ENCODE results near the gene USP8.
"Not testable (repeated sequence)": the region's sequence is repeated elsewhere in the genome, so short reads cannot be mapped to it uniquely, and the experiment has no call there.

Gene USP8

DNA sequence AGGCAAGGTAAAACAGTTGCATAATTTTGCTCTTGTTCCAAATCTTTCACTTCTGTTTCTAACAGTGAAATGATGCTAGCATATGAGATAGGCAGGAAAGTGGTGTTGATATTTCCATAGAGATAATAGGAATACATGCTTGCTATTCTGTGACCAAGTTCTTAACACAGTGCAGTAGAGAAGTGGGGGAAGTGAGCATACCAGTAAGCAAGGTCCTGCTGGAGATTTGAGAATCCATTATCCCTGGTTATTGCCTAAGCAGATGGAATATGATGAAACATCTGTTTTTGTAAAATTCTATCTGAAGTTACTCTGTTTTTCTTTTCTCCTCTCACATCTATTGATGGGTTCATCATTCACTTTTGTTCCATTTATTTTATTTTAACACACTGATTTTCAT lies 28.7 kb downstream of the USP8 start:
- no peak for DNase-seq

DNA sequence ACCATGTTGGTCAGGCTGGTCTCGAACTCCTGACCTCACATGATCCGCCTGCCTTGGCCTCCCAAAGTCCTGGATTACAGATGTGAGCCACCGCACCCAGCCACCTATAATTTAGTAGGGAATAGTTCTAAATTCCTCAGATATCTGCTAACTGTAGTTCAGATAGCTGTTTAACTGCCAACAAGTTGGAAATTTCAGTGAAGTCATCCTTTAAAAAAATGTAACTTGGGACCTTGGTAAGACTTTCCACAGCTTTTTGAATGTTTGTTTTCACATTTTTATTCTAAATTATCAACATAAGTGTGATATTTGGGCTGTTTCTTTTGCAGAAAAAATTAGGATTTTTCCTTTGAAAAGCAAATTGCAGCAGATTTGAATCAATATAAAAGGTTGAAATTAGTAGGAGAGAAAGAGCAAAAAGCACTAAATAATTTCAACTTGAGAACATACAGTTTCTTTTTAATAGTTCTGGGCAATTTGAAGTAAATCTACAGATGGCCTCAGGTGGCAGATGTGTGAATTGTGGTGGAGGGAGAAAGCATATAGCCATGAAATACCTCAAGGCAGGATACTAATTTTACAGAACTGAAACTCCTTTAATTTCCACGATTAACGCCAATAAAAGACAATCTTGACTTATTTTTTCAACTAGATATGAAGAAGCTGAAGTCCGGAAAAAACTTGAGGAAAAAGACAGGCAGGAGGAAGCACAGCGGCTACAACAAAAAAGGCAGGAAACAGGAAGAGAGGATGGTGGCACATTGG lies 34.3 kb downstream of the USP8 start:
- no peak for DNase-seq

DNA sequence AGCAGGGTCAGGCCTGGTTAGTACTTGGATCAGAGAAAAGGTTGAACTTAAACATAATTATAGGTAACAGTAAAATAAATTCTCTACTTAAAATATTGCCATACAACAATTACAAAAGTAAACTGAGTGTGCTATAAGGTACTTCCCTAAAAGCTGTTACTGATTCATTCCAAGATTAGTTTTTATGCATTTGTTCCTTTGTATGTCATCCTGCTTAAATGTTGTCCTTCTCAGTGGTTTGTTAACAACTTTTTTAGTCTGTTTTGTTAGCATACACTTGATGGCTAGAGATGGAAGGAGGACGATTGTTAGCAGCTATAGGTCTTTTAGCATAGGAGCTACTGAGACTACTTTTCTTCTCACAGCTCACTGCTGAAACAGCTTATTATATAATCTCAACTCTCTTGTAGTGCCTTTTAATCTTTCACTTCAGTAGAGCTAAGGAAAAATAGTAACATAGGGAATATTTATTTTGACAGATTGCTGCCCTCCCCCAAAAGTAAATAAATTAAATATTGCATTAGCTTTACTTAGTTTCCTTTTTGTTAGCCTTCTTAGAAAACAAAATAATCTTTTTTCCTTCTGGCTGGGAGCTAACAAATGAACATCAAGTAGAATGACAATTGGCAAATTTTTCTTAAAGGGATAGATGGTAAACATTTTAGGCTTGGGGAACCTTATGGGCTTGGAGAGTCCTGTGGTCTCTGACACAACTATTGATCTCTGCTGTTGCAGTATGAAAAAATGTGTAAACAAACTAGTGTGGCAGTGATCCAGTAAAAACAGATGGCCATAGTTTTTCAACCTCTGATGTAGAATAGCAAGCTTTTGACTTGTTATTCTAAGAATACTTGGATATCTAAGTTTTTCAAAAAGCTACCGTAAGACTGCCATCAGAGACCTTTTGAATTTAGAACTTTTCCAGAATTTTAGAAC lies 39.5 kb downstream of the USP8 start:
- DNase-seq, result no peak

DNA sequence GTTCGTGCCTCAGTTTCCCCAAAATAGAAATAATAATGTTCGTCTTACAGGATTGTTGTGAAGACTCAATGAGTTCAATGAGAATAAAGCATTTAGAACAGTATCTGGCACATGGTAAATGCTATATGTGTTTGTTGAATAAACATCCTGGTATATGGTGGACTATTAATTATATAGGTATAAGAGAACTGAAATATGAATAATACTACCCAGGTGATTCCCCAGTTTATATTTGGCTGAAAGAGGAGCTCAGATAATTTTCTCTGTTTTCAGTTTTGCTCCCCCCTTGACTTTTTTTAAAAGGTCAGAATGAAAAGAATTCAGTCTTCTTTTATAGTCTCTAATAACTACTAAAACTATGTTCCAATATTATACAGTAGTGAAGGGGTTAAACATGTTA lies 46.9 kb downstream of the USP8 start:
- DNase-seq, result no peak

DNA sequence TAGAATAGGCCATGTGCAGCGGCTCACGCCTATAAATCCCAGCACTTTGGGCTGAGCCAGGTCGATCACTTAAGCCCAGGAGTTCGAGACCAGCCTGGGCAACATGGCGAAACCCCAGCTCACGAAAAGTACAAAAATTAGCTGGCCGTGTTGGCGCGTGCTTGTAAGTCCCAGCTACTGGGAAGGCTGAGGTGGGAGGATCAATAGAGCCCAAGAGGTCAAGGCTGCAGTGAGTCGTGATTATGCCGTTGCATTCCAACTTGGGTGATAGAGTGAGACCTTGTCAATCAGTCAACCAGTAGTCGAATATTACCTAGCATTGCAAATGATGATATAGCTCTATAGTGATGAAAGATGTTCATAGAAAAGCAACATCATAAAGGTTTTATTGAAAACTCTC lies 51.9 kb downstream of the USP8 start:
- DNase-seq, result no peak

DNA sequence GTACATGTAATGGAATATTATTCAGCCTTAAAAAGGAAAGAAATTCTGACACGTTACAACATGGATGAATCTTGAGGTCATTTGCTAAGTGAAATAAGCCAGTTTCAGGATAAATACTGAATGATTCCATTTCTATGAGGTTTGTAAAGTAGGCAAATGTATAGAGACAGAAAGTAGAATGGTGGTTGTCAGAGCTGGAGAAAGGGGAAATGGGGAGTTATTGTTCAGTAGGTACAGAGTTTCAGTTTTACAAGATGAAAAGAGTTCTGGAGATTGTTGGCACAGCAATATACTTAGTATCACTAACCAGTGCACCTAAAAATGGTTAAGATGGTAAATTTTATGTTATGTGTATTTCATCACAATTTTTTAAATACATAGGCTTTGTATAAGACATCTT lies 60.6 kb downstream of the USP8 start:
- no peak for DNase-seq

DNA sequence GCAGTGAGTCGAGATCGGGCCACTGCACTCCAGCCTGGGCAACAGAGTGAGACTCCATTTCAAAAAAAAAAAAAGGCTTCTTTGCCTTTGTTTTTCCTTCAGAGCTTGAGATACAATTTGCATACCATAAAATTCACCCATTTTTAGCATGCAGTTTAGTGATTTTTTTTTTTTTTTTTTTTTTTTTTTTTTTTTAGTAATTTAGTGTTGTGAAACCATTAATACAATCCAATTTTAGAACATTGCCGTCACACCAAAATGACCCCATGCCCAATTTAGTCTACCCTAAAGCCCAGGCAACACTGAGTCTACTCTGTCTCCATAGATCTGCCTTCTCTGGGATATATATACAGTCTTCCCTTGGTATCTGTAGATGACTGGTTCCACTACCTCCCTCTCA lies 61.2 kb downstream of the USP8 start:
- DNase-seq, result no peak

DNA sequence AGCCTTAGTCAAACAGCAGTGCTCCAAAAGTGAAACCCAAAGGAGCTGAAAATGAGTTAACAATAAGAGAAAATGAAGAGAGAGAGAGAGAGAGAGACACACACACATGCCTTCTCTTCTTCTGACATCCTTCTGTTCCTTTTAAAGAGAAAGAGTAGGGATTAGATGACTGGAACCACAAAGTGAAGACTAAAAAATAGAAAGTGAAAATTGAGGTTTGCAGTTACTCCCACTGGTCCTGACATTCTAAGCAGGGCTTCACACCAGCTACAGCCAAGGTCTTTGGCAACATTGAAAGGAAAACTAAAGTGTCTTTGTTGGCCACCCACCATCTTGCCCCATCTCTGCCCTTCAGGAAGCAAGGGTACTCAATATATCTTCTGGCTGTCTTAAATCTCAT lies 63.1 kb downstream of the USP8 start:
- DNase-seq, result no peak

DNA sequence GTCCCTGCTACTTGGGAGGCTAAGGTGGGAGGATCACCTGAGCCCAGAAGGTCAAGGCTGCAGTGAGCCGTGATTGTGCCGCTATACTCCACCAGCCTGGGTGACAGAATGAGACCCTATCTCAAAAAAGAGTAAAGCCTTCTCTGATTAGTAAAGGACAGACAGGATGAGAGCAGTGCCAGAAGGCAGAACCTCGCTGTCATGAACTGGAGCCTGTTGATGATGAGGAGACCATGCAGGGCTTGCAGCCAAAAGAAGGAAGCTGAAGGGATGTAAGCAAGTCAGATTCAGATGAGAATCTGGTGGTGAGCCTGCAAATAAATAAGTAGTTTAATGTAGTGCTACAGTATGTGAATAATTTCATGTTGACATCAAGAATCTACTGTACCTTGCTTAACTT lies 69.4 kb downstream of the USP8 start:
- DNase-seq, result no peak

DNA sequence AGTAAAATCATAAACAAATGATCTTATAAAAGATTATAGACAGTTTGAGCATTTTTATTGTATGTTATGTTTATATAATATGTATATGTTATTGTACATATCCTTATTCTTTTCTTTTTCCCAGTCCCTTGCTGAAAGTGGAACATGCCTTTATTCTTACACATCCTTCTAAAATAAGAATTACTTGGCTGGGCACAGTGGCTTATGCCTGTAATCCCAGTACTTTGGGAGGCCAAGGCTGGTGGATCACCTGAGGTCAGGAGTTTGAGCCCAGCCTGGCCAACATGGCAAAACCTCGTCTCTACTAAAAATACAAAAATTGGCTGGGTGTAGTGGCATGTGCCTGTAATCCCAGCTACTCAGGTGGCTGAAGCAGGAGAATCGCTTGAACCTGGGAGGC lies 70.3 kb downstream of the USP8 start:
- not testable (repeated sequence) for DNase-seq

DNA sequence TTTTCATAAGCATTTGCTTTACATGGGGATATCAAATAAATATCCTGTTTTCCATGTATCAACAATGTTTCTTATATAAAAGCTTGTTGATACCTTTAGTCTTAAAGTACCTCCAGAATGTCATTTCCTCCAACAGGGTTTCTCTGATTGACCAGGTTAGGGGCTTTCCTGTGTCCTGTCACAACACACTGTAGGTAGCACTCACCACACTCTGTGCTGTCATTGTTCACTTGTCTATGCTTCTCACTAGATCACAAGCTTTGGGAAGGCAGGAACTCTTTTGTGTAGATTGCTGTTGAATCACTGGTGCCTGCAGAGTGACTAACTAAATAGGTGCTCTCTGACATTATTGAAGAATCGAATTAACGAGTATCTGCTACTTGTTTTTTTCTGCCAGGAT lies 72.5 kb downstream of the USP8 start:
- DNase-seq, result no peak

DNA sequence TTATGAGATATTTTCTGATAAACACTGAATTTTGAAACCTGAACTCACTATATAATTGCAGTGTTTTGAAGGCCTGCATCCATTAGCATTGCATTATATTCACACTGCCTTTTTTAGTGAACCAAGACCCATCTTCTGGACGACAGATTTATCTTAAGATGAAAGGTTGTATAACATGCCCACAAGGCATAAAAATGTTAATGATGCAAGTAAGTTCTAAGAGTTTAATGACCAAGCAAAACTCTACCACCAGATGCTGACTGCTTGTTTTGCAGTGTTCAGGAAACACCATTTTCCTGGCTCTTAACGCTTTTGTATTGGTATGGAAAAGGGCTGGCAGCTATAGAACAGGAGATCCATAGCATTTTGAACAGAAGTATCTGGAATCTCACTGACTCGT lies 76.1 kb downstream of the USP8 start:
- no peak for DNase-seq

DNA sequence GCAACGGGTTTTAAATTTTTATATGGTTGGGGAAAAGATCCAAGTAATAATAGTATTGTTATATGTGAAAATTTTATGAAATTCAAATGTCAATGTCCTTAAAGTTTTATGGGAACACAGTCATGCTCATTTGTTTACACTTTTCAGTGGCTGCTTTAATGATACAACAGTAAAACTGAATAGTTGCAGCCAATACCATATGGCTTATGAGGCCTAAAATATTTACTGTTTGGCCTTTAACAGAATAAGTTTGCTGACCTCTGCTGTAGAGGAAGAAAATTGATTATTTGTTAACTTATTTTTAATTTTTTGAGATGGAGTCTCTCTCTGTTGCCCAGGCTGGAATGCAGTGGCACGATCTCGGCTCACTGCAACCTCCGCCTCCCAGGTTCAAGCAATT lies 77.6 kb downstream of the USP8 start:
- no peak for DNase-seq

DNA sequence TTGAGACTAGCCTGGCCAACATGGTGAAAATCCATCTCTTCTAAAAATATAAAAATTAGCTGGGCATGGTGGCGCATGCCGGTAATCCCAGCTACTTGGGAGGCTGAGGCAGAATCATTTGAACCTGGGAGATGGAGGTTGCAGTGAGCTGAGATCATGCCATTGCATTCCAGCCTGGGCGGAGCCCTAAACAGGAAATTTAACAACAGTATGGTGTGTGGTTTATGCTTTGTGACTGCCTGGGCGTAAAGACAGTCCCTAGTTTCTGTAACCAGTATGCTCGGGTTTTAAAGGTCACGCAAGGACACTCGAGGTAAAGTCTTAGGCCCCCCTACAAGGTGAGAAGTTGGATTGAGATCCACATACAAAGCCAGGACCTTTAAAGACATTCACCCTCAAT lies 78.9 kb downstream of the USP8 start:
- no peak for DNase-seq

DNA sequence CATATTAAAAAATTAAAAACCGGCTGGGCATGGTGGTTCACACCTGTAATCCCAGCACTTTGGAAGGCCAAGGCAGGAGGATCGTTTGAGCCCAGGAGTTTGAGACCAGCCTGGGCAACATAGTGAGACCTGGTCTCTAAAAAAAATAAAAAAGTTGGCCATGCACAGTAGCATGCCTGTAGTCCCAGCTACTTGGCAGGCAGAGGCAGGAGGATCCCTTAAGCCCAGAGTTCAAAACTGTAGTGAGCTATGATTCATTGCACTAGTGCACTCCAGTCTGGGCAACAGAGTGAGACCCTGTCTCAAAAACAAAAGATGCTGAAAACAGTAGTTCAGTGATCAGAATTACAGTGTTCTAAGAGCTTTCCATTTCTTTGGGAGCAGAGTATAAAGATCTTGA lies 81.5 kb downstream of the USP8 start:
- not testable (repeated sequence) for DNase-seq

DNA sequence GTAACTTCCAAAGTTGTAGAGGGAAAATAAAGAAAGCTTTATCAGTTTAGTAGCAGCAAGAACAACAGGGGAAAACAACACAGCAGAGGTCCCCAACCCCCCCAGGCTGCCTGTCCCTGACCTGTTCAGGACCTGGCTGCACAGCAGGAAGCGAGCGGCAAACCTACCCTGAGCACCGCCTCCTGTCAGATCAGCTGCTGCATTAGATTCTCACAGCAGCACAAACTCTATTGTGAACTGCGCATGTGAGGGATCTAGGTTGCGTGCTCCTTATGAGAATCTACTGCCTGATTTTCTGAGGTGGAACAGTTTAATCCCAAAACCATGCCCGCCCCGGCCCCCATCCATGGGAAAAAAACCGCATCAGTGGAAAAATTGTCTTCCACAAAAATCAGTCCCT lies 81.9 kb downstream of the USP8 start:
- DNase-seq, result no peak

DNA sequence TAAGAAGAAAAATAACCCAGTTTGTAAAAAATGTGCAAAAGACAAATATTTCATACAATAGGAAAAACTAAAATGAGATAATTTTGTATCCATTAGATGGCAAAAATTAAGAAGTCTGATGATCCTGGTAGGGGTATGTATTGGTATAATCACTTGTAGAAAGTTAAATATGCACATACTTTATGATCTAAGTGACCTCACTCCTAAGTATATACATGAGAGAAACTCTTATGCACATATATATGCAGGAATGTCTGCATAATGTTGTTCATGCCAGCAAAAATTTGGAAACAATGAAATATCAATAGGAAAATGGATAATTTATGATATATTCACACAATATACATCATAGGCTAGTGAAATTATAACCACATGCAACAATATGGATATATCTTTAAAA lies 88.8 kb downstream of the USP8 start:
- DNase-seq, result no peak

DNA sequence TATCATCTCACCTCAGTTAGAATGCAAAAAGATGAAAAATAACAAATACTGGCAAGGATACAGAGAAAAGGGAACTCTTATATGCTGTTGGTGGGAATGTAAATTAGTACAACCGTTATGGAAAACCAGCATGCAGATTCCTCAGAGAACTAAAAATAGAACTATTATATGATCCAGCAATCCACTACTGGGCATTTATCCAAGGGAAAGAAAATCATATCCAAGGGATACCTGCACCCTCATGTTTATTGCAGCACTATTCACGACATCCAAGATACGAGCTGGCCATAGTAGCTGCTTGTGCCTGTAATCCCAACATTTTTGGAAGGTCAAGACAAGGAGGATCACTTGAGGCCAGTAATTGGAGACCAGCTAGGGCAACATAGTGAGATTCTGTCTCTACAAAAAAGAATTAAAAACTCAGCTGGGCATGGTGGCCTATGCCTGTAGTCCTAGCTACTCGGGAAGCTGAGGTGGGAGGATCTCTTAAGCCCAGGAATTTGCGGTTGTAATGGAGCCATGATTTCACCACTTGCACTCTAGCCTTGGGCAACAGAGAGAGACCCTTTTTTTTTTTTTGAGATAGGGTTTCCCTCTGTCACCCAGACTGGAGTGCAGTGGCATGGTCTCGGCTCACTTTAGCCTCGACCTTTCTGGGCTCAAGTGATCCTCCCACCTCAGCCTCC lies 95.7 kb downstream of the USP8 start:
- DNase-seq, result no peak

DNA sequence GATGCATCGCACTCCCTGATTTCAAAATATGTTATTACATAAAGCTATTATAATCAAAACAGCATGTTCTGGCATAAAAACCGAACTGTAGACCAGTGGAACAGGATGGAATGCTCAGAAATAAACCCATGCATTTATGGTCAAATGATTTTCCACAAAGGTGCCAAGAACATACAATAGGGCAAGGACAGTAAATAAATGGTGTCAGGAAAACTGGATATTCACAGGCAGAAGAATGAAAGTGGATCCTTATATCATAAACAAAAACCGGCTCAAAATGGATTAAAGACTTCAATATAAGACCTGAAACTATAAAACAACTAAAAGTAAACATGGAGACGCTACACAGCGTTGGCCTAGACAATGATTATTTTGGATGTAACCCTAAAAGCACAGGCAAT lies 99.6 kb downstream of the USP8 start:
- no peak for DNase-seq

DNA sequence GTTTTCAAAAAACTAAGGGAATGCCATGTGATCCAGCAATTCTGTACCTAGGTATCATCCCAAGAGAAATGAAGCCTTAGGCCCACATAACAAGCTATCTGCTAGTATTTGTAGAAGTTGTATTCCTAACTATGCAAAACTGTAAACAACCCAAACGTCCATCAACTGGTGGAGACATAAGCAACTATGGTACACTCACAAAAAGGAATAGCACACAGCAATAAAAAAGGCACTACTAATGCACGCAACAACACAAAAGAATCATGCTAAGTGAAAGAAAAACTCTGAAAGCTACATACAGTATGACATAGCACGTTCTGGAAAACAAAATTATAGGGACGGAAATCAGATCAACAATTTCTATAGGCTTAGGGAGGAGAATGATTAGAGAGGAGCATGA lies 107.0 kb downstream of the USP8 start:
- no peak for DNase-seq

DNA sequence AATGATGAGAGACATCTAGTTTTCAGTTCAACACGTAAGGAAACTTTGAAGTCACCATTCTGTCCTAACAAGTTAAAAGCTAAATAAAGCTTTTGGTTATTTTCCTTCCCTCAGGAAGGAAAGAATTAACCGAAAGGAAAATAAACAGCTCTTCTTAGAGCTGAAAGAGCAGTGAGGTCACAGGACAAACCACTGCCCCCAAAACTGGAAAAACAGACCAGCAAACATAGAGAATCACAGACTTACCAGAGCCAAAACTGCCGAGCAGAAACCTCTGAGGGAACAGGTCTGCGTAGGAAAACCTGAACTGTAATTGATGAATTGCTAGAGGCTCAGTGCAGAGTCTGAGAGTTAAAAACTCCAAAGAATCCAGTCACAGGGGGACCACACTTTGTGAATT lies 107.6 kb downstream of the USP8 start:
- DNase-seq, result no peak

DNA sequence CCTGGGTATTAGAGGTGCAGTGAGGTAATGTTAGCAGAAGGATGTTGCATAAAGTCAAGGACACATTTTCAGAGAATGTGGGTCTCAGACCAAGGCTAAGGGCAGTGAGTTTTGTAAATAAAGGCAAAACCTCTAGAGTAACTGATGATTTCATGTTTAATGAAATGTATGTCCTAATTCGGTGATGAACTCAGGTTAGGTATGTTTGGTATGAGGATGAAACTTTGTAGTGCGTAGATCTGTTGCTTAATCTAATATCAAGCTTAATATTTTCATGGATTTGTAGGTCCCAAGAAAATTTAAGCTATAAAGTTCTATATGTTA lies 118.6 kb downstream of the USP8 start:
- DNase-seq, result no peak

DNA sequence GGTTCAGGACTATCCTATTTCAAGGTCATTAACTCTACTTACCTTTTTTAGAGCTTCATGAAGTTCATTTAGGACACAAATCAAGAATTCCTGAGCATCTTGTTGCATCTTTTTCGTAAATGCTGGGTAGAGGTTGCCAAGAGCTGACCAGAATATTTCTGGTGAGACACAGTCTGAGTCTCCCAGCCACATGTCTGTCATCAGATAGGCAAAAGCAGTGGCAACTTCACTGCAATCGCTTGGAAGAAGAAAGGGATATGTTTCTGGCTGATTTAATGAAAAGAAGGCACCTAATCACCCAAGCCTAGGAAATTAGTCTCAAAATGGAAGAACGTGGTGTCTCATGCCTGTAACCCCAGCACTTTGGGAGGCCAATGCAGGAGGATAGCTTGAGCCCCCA lies 119.4 kb downstream of the USP8 start:
- DNase-seq, result no peak

DNA sequence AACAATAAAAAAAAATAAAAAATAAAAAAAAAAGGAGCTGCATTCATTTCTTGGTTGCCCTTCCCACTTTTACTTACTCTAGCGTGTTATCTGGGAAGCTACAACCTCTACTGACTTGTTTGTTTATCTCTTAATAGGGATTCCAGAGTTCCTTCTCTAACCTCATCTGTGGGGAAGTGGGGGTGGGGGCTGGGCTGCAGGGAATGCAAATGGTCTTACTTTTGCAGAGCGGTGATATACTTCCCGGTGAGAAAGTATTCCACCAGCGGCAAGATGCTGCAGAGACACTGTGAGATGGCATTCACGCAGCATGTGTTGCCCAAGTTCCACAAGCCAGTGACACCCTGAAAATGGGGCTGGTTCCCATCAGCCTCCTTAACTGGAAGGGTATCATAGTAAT lies 120.2 kb downstream of the USP8 start:
- no peak for DNase-seq
